CD4-positive, alpha-beta T cell (primary cell): ENCODE measurements around the gene OTUD3. TPM values are rescaled to one million over a fixed set of nuclear protein-coding genes. Genes with fewer than 3 reads are reported as not detected.

Experiments
- ATAC-seq: fragments of 200-7000 bp; cut with Tn5 transposase; one replicate; pipeline ENCODE4 v1.10.0; 2022; ENCODE audit warnings: mild to moderate bottlenecking; ENCODE audit not compliant: poor library complexity
- CTCF ChIA-PET: fragments of 350-600 bp; sonication (Branson Sonifier 250); formaldehyde crosslinking; loops from one replicate; lab custom pipeline; 2021; ENCODE audit warnings: antibody characterized with exemption, inconsistent platforms; lab: Charles Lee
- POLR2A ChIA-PET: fragments of 350-600 bp; sonication (Branson Sonifier 250); formaldehyde crosslinking; loops from one replicate; lab custom pipeline; 2021; ENCODE audit warnings: antibody characterized with exemption, inconsistent platforms; lab: Charles Lee
- DNase-seq, 14 experiments: peaks; one replicate each; pipeline ENCODE4 v3.0.0-alpha.2; 2013 to 2020; ENCODE audit warnings: mixed read lengths in 2 of 14
- H3K27ac ChIP-seq, 2 donors: one replicate each; pipeline versions ENCODE4 v1.5.1 to v1.7.0; 2013; ENCODE audit warnings: low read length in 2 of 2, low read depth in 1 of 2, mild to moderate bottlenecking in 1 of 2
- H3K27me3 ChIP-seq, 2 experiments: 1 replicate in 1 of 2; 2 replicates in 1 of 2; pipeline versions ENCODE4 v1.6.1 to v1.7.0; 2013; ENCODE audit warnings: low read length in 2 of 2, control low read depth in 1 of 2, mild to moderate bottlenecking in 1 of 2, moderate library complexity in 1 of 2; ENCODE audit not compliant: insufficient read depth in 2 of 2, control insufficient read depth in 1 of 2
- H3K36me3 ChIP-seq: one replicate; pipeline ENCODE4 v1.6.1; 2013; ENCODE audit warnings: low read length, control low read depth; ENCODE audit not compliant: insufficient read depth
- H3K4me1 ChIP-seq: one replicate; pipeline ENCODE4 v1.6.1; 2013; ENCODE audit warnings: low read length, control low read depth; ENCODE audit not compliant: insufficient read depth
- H3K4me3 ChIP-seq: one replicate; pipeline ENCODE4 v1.5.1; 2013; ENCODE audit warnings: mild to moderate bottlenecking, low read length, moderate library complexity
- H3K9me3 ChIP-seq, 2 experiments: 1 replicate in 1 of 2; 2 replicates in 1 of 2; pipeline versions ENCODE4 v1.6.1 to v1.7.0; 2013; ENCODE audit warnings: low read length in 2 of 2, mild to moderate bottlenecking in 2 of 2, control low read depth in 1 of 2, moderate library complexity in 1 of 2; ENCODE audit not compliant: control insufficient read depth in 1 of 2, insufficient read depth in 1 of 2
- H3K27ac Mint-ChIP-seq: one replicate; pipeline ENCODE4 v1.8.0; 2020; ENCODE audit warnings: mixed read lengths
- H3K27me3 Mint-ChIP-seq: one replicate; pipeline ENCODE4 v1.8.0; 2021; ENCODE audit warnings: mixed read lengths
- H3K36me3 Mint-ChIP-seq: one replicate; pipeline ENCODE4 v1.8.0; 2021; ENCODE audit warnings: low read depth, mixed read lengths
- H3K4me1 Mint-ChIP-seq: one replicate; pipeline ENCODE4 v1.8.0; 2021; ENCODE audit warnings: low read depth, mixed read lengths
- H3K4me3 Mint-ChIP-seq: one replicate; pipeline ENCODE4 v1.8.0; 2020; ENCODE audit warnings: mild to moderate bottlenecking, mixed read lengths
- H3K9me3 Mint-ChIP-seq: one replicate; pipeline ENCODE4 v1.8.0; 2020; ENCODE audit warnings: mixed read lengths
- CTCF ChIP-seq: fragments of 200-600 bp; IDR thresholded peaks from one replicate; pipeline ENCODE4 v1.8.0; 2022; ENCODE audit warnings: antibody characterized with exemption, mild to moderate bottlenecking
- intact Hi-C, 2 experiments: fragments of 100-400 bp; cut with DNase I in 1 of 2; cut with micrococcal nuclease in 1 of 2; formaldehyde crosslinking; loops; one replicate each; pipeline versions ENCODE4 v1.15.1 to v1.9.0; 2023 to 2025; cut with DNase I, micrococcal nuclease
- total RNA-seq, 174 experiments: library from RNA in 2 of 174; stranded (reverse) in 2 of 174; gene quantifications; one replicate each; pipeline ENCODE4 v1.2.3 and lab custom pipeline; 2021 to 2026

The OTUD3 gene
- total RNA-seq, 2 experiments from 2014 or later: 11.4 to 12.6 TPM

- no peaks in the 10 kb centered on the region for H3K9me3 Mint-ChIP-seq
- Histone ChIP-seq H3K27ac (no peak overlapping the region), H3K27me3 (no peaks in the 10 kb centered on the region), H3K4me1 (no peaks in the 10 kb centered on the region), H3K4me3 (no peak overlapping the region), H3K9me3 (no peaks in the 10 kb centered on the region), H3K36me3 (no peaks in the 10 kb centered on the region)
- peaks cover 22% of the 10 kb centered on the region for H3K27me3 Mint-ChIP-seq
- ATAC-seq (no peak), DNase-seq (no peak)
- intact Hi-C loops: no loop called here
- ChIA-PET CTCF (interaction anchor here (1.4 kb wide), 1 partner anchor 11 kb away, joined by 3 read pairs; no protein-coding TSS in a partner anchor), POLR2A (no interaction called here)
- H3K4me1 Mint-ChIP-seq: no peaks in the 10 kb centered on the region
- TF ChIP-seq CTCF: no peak
- no peak overlapping the region for H3K4me3 Mint-ChIP-seq
- H3K27ac Mint-ChIP-seq: no peak overlapping the region
- H3K36me3 Mint-ChIP-seq: no peaks in the 10 kb centered on the region
Measured at GRCh38 chr1:19946331-19946751, 64.1 kb downstream of the OTUD3 start.

- Histone ChIP-seq H3K27ac (no peak overlapping the region), H3K9me3 (no peaks in the 10 kb centered on the region), H3K4me3 (no peak overlapping the region), H3K27me3 (no peaks in the 10 kb centered on the region), H3K36me3 (no peaks in the 10 kb centered on the region), H3K4me1 (no peaks in the 10 kb centered on the region)
- Mint-ChIP-seq H3K9me3 (no peaks in the 10 kb centered on the region), H3K27ac (no peak overlapping the region), H3K27me3 (peaks cover 24% of the 10 kb centered on the region), H3K36me3 (no peaks in the 10 kb centered on the region), H3K4me3 (no peak overlapping the region), H3K4me1 (no peaks in the 10 kb centered on the region)
- no peak for ATAC-seq
- TF ChIP-seq CTCF: no peak
- intact Hi-C loops: no loop called here
- DNase-seq: no peak
- POLR2A ChIA-PET: no interaction called here
- CTCF ChIA-PET: no interaction called here
Measured at GRCh38 chr1:19946971-19947370, 64.8 kb downstream of the OTUD3 start.

GRCh38 chr1:19949016-19949415, 66.8 kb downstream of the OTUD3 start:
- POLR2A ChIA-PET: no interaction called here
- Histone ChIP-seq H3K4me1 (no peaks in the 10 kb centered on the region), H3K9me3 (no peaks in the 10 kb centered on the region), H3K36me3 (no peaks in the 10 kb centered on the region), H3K4me3 (no peak overlapping the region), H3K27ac (no peak overlapping the region), H3K27me3 (peaks cover 3 to 7% of the 10 kb centered on the region in 2 experiments)
- CTCF ChIA-PET: no interaction called here
- intact Hi-C loops: no loop called here
- no peaks in the 10 kb centered on the region for H3K9me3 Mint-ChIP-seq
- H3K4me3 Mint-ChIP-seq: no peak overlapping the region
- no peaks in the 10 kb centered on the region for H3K36me3 Mint-ChIP-seq
- no peak for ATAC-seq
- TF ChIP-seq CTCF: no peak
- peaks cover 41% of the 10 kb centered on the region for H3K27me3 Mint-ChIP-seq
- no peak overlapping the region for H3K27ac Mint-ChIP-seq
- no peak for DNase-seq
- no peaks in the 10 kb centered on the region for H3K4me1 Mint-ChIP-seq
